Neuronal stem cell (in vitro differentiated cells): Measurements from ENCODE around the gene ENO4.

Experiments used
- DNase-seq: peaks from one replicate; pipeline ENCODE4 v3.0.0-alpha.2; 2013; ENCODE audit warnings: low spot score
- H2AFZ ChIP-seq: one replicate; pipeline ENCODE4 v1.6.1; 2013; ENCODE audit warnings: mild to moderate bottlenecking, low read length, inconsistent platforms
- H2AK5ac ChIP-seq: 2 replicates; pipeline ENCODE4 v1.6.1; 2013; ENCODE audit warnings: low read depth, mild to moderate bottlenecking, inconsistent platforms, low read length, moderate library complexity, mixed read lengths
- H2BK120ac ChIP-seq: 2 replicates; pipeline ENCODE4 v1.6.1; 2013; ENCODE audit warnings: low read depth, mild to moderate bottlenecking, inconsistent platforms, low read length, moderate library complexity, mixed read lengths
- H2BK12ac ChIP-seq: one replicate; pipeline ENCODE4 v1.6.1; 2013; ENCODE audit warnings: low read length, inconsistent platforms
- H2BK15ac ChIP-seq: 2 replicates; pipeline ENCODE4 v1.6.1; 2013; ENCODE audit warnings: mild to moderate bottlenecking, low read length, inconsistent platforms, mixed read lengths
- H2BK5ac ChIP-seq: one replicate; pipeline ENCODE4 v1.6.1; 2013; ENCODE audit warnings: inconsistent platforms, mild to moderate bottlenecking, low read length, moderate library complexity
- H3K14ac ChIP-seq: one replicate; pipeline ENCODE4 v1.6.1; 2013; ENCODE audit warnings: low read length, inconsistent platforms
- H3K18ac ChIP-seq: 2 replicates; pipeline ENCODE4 v1.6.1; 2013; ENCODE audit warnings: low read length, inconsistent platforms
- H3K23ac ChIP-seq: 2 replicates; pipeline ENCODE4 v1.6.1; 2013; ENCODE audit warnings: low read depth, mild to moderate bottlenecking, mixed read lengths, low read length, inconsistent platforms; ENCODE audit not compliant: poor library complexity
- H3K27ac ChIP-seq: replicated peaks from 3 replicates; pipeline ENCODE4 v1.5.1; 2013; ENCODE audit warnings: low read length, inconsistent platforms
- H3K27me3 ChIP-seq, 3 experiments: 2 replicates each; pipeline ENCODE4 v1.6.1; 2013; ENCODE audit warnings: low read length in 3 of 3, mild to moderate bottlenecking in 2 of 3, inconsistent platforms in 1 of 3, low read depth in 1 of 3, mixed read lengths in 1 of 3, moderate library complexity in 1 of 3; ENCODE audit not compliant: control insufficient read depth in 3 of 3, insufficient read depth in 3 of 3
- H3K36me3 ChIP-seq, 2 donors: replicated peaks in 1 of 2; 2 replicates each; pipeline ENCODE4 v1.6.1; 2013; ENCODE audit warnings: low read length in 2 of 2; ENCODE audit not compliant: control insufficient read depth in 2 of 2, insufficient read depth in 2 of 2
- H3K4ac ChIP-seq: 2 replicates; pipeline ENCODE4 v1.6.1; 2013; ENCODE audit warnings: inconsistent platforms, mild to moderate bottlenecking, low read length, moderate library complexity
- H3K4me1 ChIP-seq, 2 donors: 1 replicate in 1 of 2; 2 replicates in 1 of 2; pipeline ENCODE4 v1.6.1; 2013; ENCODE audit warnings: low read length in 2 of 2, low read depth in 1 of 2; ENCODE audit not compliant: control insufficient read depth in 2 of 2, insufficient read depth in 1 of 2
- H3K4me2 ChIP-seq: one replicate; pipeline ENCODE4 v1.6.1; 2013; ENCODE audit warnings: mild to moderate bottlenecking, low read length, inconsistent platforms; ENCODE audit not compliant: insufficient read depth, poor library complexity, severe bottlenecking
- H3K4me3 ChIP-seq, 2 donors: 2 replicates each; pipeline ENCODE4 v1.5.1; 2013; ENCODE audit warnings: low read length in 2 of 2, mild to moderate bottlenecking in 2 of 2, inconsistent platforms in 1 of 2, moderate library complexity in 1 of 2
- H3K79me1 ChIP-seq: one replicate; pipeline ENCODE4 v1.6.1; 2013; ENCODE audit warnings: low read depth, mild to moderate bottlenecking, inconsistent platforms, low read length, moderate library complexity
- H3K9ac ChIP-seq: one replicate; pipeline ENCODE4 v1.6.1; 2013; ENCODE audit warnings: mild to moderate bottlenecking, low read depth, low read length, inconsistent platforms; ENCODE audit not compliant: poor library complexity
- H3K9me3 ChIP-seq, 2 donors: replicated peaks in 1 of 2; 2 replicates each; pipeline versions ENCODE3 to v1.6.1; 2013; ENCODE audit warnings: low read length in 2 of 2, mild to moderate bottlenecking in 2 of 2, inconsistent platforms in 1 of 2, low read depth in 1 of 2, mixed read lengths in 1 of 2, moderate library complexity in 1 of 2; ENCODE audit not compliant: control insufficient read depth in 2 of 2, insufficient read depth in 1 of 2
- H4K8ac ChIP-seq: one replicate; pipeline ENCODE4 v1.6.1; 2013; ENCODE audit warnings: low read depth, mild to moderate bottlenecking, inconsistent platforms, low read length, moderate library complexity
- H4K91ac ChIP-seq: one replicate; pipeline ENCODE4 v1.6.1; 2013; ENCODE audit warnings: low read length, low read depth, mild to moderate bottlenecking, inconsistent platforms; ENCODE audit not compliant: poor library complexity
- WGBS, 2 donors: extraction: QIAGEN DNeasy Blood & Tissue Kit; methylation state at CpG; one replicate each; pipeline ENCODE4 v1.1.7; 2013; ENCODE audit warnings: missing lambda C conversion rate in 2 of 2, mixed read lengths in 1 of 2; ENCODE audit not compliant: insufficient read length in 2 of 2, insufficient replicate concordance in 1 of 2; ENCODE audit errors: extremely low coverage in 2 of 2; 5-methylcytosine and 5-hydroxymethylcytosine counted together

ENO4 gene

DNA sequence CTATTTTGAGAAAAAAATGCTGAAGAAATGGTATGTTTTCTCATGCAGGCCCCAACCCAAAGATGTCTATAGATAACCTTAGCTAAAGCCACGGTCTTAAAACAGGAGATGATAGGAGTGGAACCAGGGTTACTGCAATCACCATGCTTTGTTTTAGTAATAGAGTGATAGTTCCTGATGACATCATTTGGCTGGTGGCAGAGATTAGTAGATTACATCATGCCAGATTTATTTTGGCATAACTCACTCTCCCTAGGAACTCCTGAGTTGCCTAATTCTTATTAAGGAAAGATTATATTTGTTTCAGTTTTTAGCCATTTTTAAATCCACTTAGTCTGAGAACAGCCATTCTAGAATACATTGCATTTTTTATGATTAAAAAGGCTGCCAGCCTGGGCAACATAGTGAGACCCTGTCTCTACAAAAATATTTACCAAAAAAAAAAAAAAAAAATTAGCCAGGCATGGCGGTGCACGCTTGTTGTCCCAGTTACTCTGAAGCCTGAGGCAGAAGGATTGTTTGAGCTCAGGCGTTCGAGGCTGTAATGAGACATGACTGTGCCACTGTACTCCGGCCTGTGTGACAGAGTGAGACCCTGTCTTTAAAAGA, 17.8 kb downstream of the ENO4 start:
- Histone ChIP-seq H3K4me3 (no peak overlapping the region), H2AK5ac (no peak overlapping the region), H2BK12ac (no peak overlapping the region), H3K27ac (no peak overlapping the region), H2BK120ac (no peak overlapping the region), H3K9ac (no peak overlapping the region), H4K91ac (no peak overlapping the region), H2AFZ (no peak overlapping the region), H3K4me2 (no peak overlapping the region), H3K9me3 (no peaks in the 10 kb centered on the region), H3K79me1 (no peaks in the 10 kb centered on the region), H2BK5ac (no peak overlapping the region), H3K27me3 (peaks cover 0 to 41% (median 0%) of the 10 kb centered on the region in 3 experiments), H3K36me3 (no peaks in the 10 kb centered on the region), H3K14ac (no peak overlapping the region), H4K8ac (no peak overlapping the region), H3K4me1 (no peaks in the 10 kb centered on the region), H2BK15ac (no peak overlapping the region), H3K4ac (no peak overlapping the region), H3K23ac (no peak overlapping the region), H3K18ac (no peak overlapping the region)
- no peak for DNase-seq
- WGBS, 2 donors = no CpG with 5 or more reads among the region's 6 CpGs

- Histone ChIP-seq H2AK5ac (no peak overlapping the region), H4K91ac (no peak overlapping the region), H2BK120ac (no peak overlapping the region), H2BK5ac (no peak overlapping the region), H4K8ac (no peak overlapping the region), H3K36me3 (no peaks in the 10 kb centered on the region), H3K4me2 (no peak overlapping the region), H3K4me1 (no peaks in the 10 kb centered on the region), H3K27me3 (peaks cover 0 to 45% (median 0%) of the 10 kb centered on the region in 3 experiments), H2BK12ac (no peak overlapping the region), H3K9me3 (no peaks in the 10 kb centered on the region), H3K18ac (no peak overlapping the region), H3K79me1 (no peaks in the 10 kb centered on the region), H3K4me3 (no peak overlapping the region), H3K14ac (no peak overlapping the region), H2BK15ac (no peak overlapping the region), H3K4ac (no peak overlapping the region), H3K23ac (no peak overlapping the region), H3K9ac (no peak overlapping the region), H3K27ac (no peak overlapping the region), H2AFZ (no peak overlapping the region)
- no peak for DNase-seq
- no CpG with 5 or more reads among the region's 4 CpGs for WGBS, 2 donors
Measured at GRCh38 chr10:116868198-116868676, 18.9 kb downstream of the ENO4 start.

- Histone ChIP-seq H3K27ac (no peak overlapping the region), H3K4me2 (no peak overlapping the region), H3K9ac (no peak overlapping the region), H3K9me3 (no peaks in the 10 kb centered on the region), H3K4me3 (no peak overlapping the region), H3K27me3 (peaks cover 0 to 50% (median 0%) of the 10 kb centered on the region in 3 experiments), H3K4ac (no peak overlapping the region), H3K18ac (no peak overlapping the region), H3K23ac (no peak overlapping the region), H2AK5ac (no peak overlapping the region), H3K14ac (no peak overlapping the region), H2BK15ac (no peak overlapping the region), H3K36me3 (no peaks in the 10 kb centered on the region), H2BK120ac (no peak overlapping the region), H2BK5ac (no peak overlapping the region), H2BK12ac (no peak overlapping the region), H3K4me1 (no peaks in the 10 kb centered on the region), H2AFZ (no peak overlapping the region), H4K8ac (no peak overlapping the region), H4K91ac (no peak overlapping the region), H3K79me1 (no peaks in the 10 kb centered on the region)
- WGBS, 2 donors = no CpG with 5 or more reads among the region's 4 CpGs
- no peak for DNase-seq
Measured at GRCh38 chr10:116868722-116869121, 19.4 kb downstream of the ENO4 start.

DNA sequence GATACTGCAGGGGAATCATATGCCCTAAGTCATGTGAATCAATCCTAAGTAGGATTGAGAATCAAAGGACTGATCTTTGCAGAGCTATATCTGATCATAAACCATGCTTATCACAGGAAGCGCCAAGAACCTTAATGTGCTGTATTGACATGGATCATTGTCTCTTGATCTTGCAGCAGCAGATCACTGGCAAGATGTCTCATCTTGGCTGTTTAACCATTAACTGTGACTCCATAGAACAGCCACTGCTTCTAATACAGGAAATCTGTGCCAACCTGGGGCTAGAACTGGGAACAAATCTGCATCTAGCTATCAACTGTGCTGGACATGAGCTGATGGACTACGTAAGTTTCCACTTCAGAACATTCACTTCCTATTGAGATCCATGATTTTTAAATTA, 21.6 kb downstream of the ENO4 start:
- no peak overlapping the region for H4K8ac ChIP-seq
- no peak for DNase-seq
- H3K18ac ChIP-seq = no peak overlapping the region
- H3K27me3 ChIP-seq = peaks cover 0 to 71% (median 0%) of the 10 kb centered on the region in 3 experiments
- no peak overlapping the region for H2BK12ac ChIP-seq
- H3K23ac ChIP-seq = no peak overlapping the region
- no peaks in the 10 kb centered on the region for H3K4me1 ChIP-seq
- H3K4me3 ChIP-seq = no peak overlapping the region
- no peaks in the 10 kb centered on the region for H3K79me1 ChIP-seq
- H2AFZ ChIP-seq = no peak overlapping the region
- no peak overlapping the region for H2AK5ac ChIP-seq
- H2BK15ac ChIP-seq = no peak overlapping the region
- H3K4ac ChIP-seq = no peak overlapping the region
- no peak overlapping the region for H4K91ac ChIP-seq
- no peaks in the 10 kb centered on the region for H3K9me3 ChIP-seq
- H2BK5ac ChIP-seq = no peak overlapping the region
- H3K9ac ChIP-seq = no peak overlapping the region
- no CpG with 5 or more reads among the region's 2 CpGs for WGBS, 2 donors
- no peaks in the 10 kb centered on the region for H3K36me3 ChIP-seq
- H3K14ac ChIP-seq = no peak overlapping the region
- H3K4me2 ChIP-seq = no peak overlapping the region
- no peak overlapping the region for H3K27ac ChIP-seq
- no peak overlapping the region for H2BK120ac ChIP-seq
